ENCODE results near the gene MELK.

DNA sequence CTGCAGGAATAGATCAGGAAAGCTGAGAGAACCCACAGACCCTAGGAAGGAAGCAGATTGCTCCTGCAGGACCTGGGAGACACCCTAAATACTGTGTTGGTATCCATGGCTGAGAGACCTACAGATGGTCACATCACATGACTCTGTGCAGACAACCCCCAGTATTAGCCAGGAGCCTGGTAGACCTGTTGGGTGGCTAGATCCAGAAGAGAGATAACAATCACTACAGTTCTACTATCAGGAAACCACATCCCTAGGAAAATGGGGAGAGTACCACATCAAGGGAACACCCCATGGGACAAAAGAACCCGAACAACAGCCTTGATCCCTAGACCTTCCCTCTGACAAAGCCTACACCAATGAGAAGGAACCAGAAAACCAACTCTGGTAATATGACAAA is 24.2 kb upstream of the MELK start:
- TF ChIP-seq, protein P1, sequence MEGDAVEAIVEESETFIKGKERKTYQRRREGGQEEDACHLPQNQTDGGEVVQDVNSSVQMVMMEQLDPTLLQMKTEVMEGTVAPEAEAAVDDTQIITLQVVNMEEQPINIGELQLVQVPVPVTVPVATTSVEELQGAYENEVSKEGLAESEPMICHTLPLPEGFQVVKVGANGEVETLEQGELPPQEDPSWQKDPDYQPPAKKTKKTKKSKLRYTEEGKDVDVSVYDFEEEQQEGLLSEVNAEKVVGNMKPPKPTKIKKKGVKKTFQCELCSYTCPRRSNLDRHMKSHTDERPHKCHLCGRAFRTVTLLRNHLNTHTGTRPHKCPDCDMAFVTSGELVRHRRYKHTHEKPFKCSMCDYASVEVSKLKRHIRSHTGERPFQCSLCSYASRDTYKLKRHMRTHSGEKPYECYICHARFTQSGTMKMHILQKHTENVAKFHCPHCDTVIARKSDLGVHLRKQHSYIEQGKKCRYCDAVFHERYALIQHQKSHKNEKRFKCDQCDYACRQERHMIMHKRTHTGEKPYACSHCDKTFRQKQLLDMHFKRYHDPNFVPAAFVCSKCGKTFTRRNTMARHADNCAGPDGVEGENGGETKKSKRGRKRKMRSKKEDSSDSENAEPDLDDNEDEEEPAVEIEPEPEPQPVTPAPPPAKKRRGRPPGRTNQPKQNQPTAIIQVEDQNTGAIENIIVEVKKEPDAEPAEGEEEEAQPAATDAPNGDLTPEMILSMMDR (IDR thresholded peaks at IDR 0.05): no peak
- TF ChIP-seq POLR2A (IDR thresholded peaks at IDR 0.05): no peak

Data from testis (tissue), 2 donors.